GM21447 (cell line): ENCODE results near the gene ST6GALNAC2.

Experiments used
- ATAC-seq: cut with Tn5 transposase; IDR thresholded peaks from one replicate; pipeline ENCODE4 v1.9.1; 2021; ENCODE audit not compliant: unreplicated experiment

Gene ST6GALNAC2

GRCh38 chr17:76599694-76600460 lies 14.2 kb upstream of the ST6GALNAC2 start:
- ATAC-seq: no peak

- ATAC-seq: no peak
Measured at GRCh38 chr17:76598004-76598439, 12.4 kb upstream of the ST6GALNAC2 start.

GRCh38 chr17:76597156-76598003 lies 11.7 kb upstream of the ST6GALNAC2 start:
- ATAC-seq: no peak

- ATAC-seq: no peak
Measured at GRCh38 chr17:76594690-76595089, 9.0 kb upstream of the ST6GALNAC2 start.

- ATAC-seq: no peak
Measured at GRCh38 chr17:76593959-76594358, 8.3 kb upstream of the ST6GALNAC2 start.

- ATAC-seq: no peak
Measured at GRCh38 chr17:76593384-76593826, 7.7 kb upstream of the ST6GALNAC2 start.

GRCh38 chr17:76588182-76588581 lies 2.5 kb upstream of the ST6GALNAC2 start:
- no peak for ATAC-seq

GRCh38 chr17:76586741-76587487 lies 1.3 kb upstream of the ST6GALNAC2 start:
- ATAC-seq: no peak

GRCh38 chr17:76585033-76585648 lies 519 bp downstream of the ST6GALNAC2 start:
- no peak for ATAC-seq

GRCh38 chr17:76584427-76585032 lies 1.1 kb downstream of the ST6GALNAC2 start:
- ATAC-seq: no peak

- no peak for ATAC-seq
Measured at GRCh38 chr17:76582660-76583059, 3.0 kb downstream of the ST6GALNAC2 start.

GRCh38 chr17:76581515-76581914 lies 4.1 kb downstream of the ST6GALNAC2 start:
- no peak for ATAC-seq

- no peak for ATAC-seq
Measured at GRCh38 chr17:76579281-76579680, 6.4 kb downstream of the ST6GALNAC2 start.

- no peak for ATAC-seq
Measured at GRCh38 chr17:76578376-76578775, 7.3 kb downstream of the ST6GALNAC2 start.

- no peak for ATAC-seq
Measured at GRCh38 chr17:76577876-76578275, 7.8 kb downstream of the ST6GALNAC2 start.

- no peak for ATAC-seq
Measured at GRCh38 chr17:76576189-76576588, 9.5 kb downstream of the ST6GALNAC2 start.

- no peak for ATAC-seq
Measured at GRCh38 chr17:76575570-76575969, 10.1 kb downstream of the ST6GALNAC2 start.

GRCh38 chr17:76574166-76574565 lies 11.5 kb downstream of the ST6GALNAC2 start:
- ATAC-seq: no peak

- no peak for ATAC-seq
Measured at GRCh38 chr17:76573096-76573495, 12.6 kb downstream of the ST6GALNAC2 start.

- ATAC-seq: no peak
Measured at GRCh38 chr17:76572201-76572910, 13.3 kb downstream of the ST6GALNAC2 start.
